Amniotic stem cell (primary cell): ENCODE data around the gene KSR1.
"Not testable (repeated sequence)": the region's sequence is repeated elsewhere in the genome, so short reads cannot be mapped to it uniquely, and the experiment has no call there.

Source experiments
- DNase-seq: peaks from one replicate; lab custom pipeline; 2025; lab: John Stamatoyannopoulos, UW

Gene KSR1

GRCh38 chr17:27427166-27427862, 28.9 kb upstream of the KSR1 start:
- not testable (repeated sequence) for DNase-seq

- DNase-seq = no peak
Measured at GRCh38 chr17:27428781-27429505, 27.3 kb upstream of the KSR1 start.

GRCh38 chr17:27429666-27430382, 26.4 kb upstream of the KSR1 start:
- DNase-seq = no peak

DNA sequence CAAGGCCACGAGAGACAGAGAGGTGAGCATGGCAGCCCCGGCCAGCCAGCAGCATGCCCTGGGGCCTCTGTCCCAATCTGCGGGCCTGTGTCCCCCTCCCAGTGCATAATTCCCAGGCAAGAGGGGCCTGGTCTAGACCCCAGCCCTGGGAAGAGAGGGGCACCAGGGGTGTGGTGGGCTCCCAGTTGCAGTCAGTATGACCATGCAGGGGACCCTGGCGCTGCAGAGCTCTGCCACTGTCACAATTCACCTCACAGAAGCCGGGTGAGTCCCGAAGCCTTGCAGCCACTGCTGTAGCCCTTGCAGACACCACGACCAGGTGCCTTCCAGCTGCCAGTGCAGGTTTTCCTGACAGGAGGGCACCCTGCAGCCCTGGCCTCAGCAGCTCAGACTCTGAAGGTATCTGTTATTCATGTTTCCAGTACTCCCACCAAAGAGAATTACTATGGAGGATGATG, 25.8 kb upstream of the KSR1 start:
- no peak for DNase-seq

DNA sequence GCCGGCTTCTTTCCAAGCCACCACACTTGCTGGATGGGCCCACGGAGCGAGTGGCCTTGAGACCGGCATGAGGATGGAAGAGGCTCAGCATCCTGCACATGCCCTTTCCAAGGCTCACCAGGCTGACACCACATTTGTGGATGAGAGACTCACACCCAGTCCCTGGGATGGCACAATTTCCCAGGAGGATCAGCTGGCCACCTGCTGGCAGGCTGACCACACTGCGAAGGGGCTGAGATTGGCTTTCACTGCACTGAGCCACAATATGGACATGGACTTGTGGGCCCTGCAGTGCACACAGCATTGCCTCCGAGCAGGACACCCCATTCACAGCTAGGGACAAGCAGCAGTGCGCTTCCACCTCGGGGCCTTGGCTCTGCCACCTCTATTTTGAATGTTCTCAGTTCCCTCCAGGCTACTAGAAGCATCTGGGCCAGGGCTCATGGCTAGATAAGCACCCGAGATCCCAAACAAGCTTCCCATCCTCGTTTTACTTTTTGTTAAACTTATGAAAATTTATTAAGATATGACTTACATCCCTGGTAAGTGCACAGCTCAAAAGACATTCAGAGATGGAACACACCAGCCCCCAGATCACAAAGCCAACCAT, 25.3 kb upstream of the KSR1 start:
- DNase-seq = peak; percentile 45

GRCh38 chr17:27433521-27433920, 22.7 kb upstream of the KSR1 start:
- no peak for DNase-seq

- not testable (repeated sequence) for DNase-seq
Measured at GRCh38 chr17:27435431-27436070, 20.7 kb upstream of the KSR1 start.

DNA sequence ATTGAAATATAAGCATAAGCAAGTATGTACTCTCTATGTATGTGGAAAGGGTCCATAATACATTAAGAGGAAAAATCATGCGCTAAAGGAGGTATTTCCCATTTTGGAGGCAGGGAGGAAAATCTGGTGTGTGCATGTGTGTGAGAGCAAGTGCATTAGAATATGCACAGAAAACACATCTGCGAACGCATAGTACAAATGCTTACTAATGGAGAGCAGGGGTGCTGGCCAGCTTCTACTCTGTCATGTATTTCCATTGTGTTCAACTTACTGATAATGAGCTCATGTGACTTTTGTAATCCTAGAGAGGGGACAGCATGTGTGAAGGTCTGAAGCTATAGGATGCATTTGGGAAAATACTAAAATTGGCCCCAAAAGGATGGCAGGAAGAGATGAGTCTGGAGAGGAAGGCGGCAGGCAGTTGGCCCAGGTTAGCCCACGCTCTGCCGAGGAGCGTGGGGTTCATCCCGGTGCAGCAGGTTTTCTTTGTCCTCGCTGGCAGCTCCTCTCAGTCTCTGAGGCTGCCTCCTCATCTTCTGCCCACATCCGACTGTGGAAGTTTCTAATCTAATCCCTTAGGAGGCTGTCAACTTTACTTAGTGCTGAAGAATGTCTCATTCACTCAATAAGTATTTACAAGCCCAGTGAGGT, 17.8 kb upstream of the KSR1 start:
- DNase-seq = no peak

DNA sequence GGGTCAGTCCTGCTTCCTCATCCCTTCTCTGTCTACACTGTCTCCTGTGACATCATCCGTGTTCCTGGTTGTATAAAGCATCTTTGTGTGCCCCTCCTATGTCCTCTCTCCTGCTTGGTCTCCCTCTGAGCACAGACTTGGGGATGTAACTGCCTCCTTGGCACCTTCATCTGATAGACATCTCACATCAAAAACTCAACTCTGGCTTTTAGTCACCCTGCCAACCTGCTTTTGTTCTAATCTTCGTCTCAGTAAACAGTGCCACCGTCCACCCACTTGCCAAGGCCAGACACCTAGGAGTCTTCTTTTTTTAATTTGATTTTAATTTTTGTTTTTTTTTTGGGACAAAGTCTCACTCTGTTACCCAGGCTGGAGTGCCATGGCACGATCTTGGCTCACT, 16.9 kb upstream of the KSR1 start:
- no peak for DNase-seq

DNA sequence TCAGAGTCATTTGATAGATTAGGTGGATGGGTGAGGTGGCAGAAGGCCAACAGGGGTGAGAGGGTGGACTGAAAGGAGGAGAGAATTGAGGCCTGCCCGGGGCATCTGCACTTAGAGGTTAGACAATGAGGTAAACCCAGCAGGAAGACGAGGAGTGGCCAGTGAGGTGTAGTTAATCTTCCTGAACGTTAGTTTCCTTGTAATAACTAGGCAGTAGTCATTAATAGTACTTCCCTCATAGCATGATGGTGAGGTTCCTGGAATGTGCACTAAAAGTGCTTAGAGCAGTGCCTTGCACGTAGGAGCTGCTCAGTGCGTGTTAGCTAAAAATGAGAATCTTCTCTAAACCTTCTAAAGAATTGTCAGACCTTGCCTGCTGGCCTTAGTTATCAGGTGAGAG, 13.5 kb upstream of the KSR1 start:
- no peak for DNase-seq

GRCh38 chr17:27443491-27443890, 12.8 kb upstream of the KSR1 start:
- no peak for DNase-seq

GRCh38 chr17:27445971-27446370, 10.3 kb upstream of the KSR1 start:
- DNase-seq = no peak

DNA sequence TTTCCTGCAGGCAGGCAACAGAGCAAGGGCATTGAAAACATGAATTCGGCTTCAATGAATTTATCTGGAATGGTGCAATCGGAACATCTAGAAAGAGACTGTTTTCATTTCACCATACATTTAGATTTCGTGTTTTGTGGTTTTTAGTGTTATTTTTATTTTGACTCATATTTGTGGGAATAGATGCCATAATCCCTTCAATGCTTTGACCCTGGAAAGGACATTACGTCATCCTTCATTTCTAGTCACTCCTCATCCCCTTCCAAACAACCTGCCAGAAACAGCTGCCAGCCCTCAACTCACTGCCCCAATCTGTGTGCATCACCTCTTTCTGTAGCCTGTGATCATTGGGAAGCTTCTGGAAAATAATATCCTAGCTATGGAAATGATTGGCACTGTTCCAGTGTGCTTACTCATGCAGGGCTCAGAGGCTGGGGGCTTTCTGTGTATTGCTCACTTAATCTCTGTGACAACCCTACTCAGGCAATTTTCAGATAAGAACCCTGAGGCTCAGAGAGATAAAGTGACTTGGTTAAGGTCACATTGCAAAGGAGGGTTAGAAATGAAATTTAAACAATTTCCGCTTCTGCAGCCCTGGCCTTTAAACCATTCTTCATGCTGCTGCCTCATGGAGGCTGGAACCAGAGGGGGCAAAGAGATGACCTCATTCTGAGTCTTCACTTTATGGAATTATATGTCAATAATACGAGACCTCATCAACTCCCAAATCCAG, 9.5 kb upstream of the KSR1 start:
- peak; percentile 93 for DNase-seq

DNA sequence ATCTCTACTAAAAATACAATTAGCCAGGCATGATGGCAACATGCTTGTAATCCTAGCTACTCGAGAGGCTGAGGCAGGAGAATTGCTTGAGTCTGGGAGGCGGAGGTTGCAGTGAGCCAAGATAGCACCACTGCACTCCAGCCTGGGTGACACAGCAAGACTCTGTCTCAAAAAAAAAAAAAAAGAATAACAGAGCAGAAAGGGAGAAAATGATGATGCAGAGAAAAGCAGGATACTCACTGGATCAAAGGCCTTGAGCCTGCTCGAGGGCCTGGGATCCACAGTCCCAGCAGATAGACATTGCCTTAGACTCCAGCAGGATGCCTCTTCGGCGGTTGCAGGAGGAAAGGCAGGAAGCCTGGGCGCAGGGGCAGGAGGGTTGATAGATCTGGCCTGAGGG, 7.7 kb upstream of the KSR1 start:
- not testable (repeated sequence) for DNase-seq

GRCh38 chr17:27449541-27449940, 6.7 kb upstream of the KSR1 start:
- DNase-seq = no peak

- DNase-seq = no peak
Measured at GRCh38 chr17:27449988-27450387, 6.3 kb upstream of the KSR1 start.

DNA sequence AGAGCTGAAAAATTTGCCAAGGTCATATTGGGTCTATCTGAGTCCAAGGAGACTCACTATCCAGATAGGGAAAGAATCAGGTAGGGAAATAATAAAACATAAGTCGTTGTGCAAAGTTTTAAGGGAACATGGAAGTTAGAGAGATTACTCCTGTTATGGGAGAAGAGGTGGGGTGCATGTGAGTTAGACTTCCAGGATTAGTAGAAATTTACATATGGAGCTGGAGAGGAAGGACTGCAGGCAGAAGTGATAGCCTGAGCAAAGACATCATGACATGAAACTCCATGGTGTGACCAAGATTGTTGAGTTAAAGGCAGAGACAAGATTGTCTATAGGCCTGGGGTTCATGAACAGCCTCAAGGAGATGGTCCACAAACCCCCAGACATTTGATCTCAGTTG, 5.8 kb upstream of the KSR1 start:
- DNase-seq = no peak

- no peak for DNase-seq
Measured at GRCh38 chr17:27451906-27452305, 4.3 kb upstream of the KSR1 start.

DNA sequence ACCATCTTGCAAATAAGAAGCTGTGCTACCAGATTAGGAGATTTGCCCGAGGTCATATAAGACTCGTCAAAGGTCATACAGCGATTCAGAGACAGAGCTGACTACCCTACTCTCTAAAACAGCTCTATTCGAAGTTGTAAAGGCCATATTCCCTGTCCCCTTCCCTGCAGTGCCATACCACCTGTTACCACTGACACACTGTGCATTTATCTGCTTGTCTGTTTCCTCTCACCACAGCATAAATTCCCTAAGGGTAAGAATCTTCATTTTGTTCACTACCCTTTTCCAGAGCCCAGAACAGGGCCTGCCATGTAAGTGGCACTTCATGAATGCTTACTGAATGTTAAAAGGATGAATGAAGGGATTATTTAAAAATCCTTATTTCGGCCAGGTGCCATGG, 3.4 kb upstream of the KSR1 start:
- no peak for DNase-seq

DNA sequence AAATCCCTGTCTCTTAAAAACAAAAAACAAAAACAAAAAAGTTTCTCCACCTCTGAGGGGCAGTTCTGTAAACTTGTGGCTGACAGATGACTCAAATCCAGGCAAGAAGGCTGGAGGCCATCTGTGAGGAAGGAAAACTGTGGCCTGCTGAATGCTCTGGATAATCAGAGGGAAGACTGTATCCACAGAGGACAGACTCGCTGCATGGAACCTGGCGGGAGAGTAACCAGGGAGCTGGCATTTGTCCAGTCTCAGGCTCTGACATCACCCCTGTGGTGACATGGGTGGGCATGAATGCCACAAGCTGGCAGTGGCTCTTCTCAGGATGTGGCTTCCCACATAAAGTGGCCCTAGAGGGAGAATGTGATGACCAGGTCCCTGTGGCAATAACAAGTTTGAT, 2.8 kb upstream of the KSR1 start:
- DNase-seq = no peak

- no peak for DNase-seq
Measured at GRCh38 chr17:27454089-27454488, 2.2 kb upstream of the KSR1 start.
